SU-DHL-6 (cell line): ENCODE results near the gene HOXC5.

Experiments used
- H2AFZ ChIP-seq: fragments of 200-600 bp; sonication (generic); 2 replicates; pipeline ENCODE4 v1.6.1; 2014; ENCODE audit warnings: low read depth, mild to moderate bottlenecking, moderate library complexity, mixed read lengths, antibody characterized with exemption, low read length; ENCODE audit not compliant: severe bottlenecking
- H3F3A ChIP-seq: fragments of 200-600 bp; shearing (Covaris generic); 2 replicates; pipeline ENCODE4 v1.6.0; 2016; ENCODE audit warnings: antibody characterized with exemption, mild to moderate bottlenecking; ENCODE audit not compliant: insufficient read depth
- H3K27ac ChIP-seq: fragments of 200-600 bp; sonication (generic); 2 replicates; pipeline ENCODE4 v1.5.1; 2016; ENCODE audit warnings: low read depth, mild to moderate bottlenecking, low read length, moderate library complexity, mixed read lengths
- H3K27me3 ChIP-seq: fragments of 200-600 bp; sonication (generic), shearing (Covaris generic); 2 replicates; pipeline ENCODE4 v1.6.0; 2014; ENCODE audit warnings: mild to moderate bottlenecking, low read length
- H3K36me3 ChIP-seq: fragments of 200-600 bp; sonication (generic); 2 replicates; pipeline ENCODE4 v1.6.1; 2014; ENCODE audit warnings: mild to moderate bottlenecking, low read length, mixed read lengths
- H3K4me2 ChIP-seq: fragments of 300-600, 200-600 bp; shearing (Covaris generic), sonication (generic); 2 replicates; pipeline ENCODE4 v1.6.0; 2014; ENCODE audit warnings: low read length, low read depth, mild to moderate bottlenecking; ENCODE audit not compliant: poor library complexity, severe bottlenecking
- H3K4me3 ChIP-seq: fragments of 200-600 bp; sonication (generic); 2 replicates; pipeline ENCODE4 v1.5.1; 2014; ENCODE audit warnings: antibody characterized with exemption, low read length, mild to moderate bottlenecking, mixed read lengths; ENCODE audit not compliant: insufficient read depth, poor library complexity, severe bottlenecking
- H3K79me2 ChIP-seq: fragments of 200-600 bp; sonication (generic); 2 replicates; pipeline ENCODE4 v1.6.1; 2014; ENCODE audit warnings: mild to moderate bottlenecking, low read length, moderate library complexity; ENCODE audit not compliant: insufficient read depth
- H3K9ac ChIP-seq: fragments of 200-600 bp; sonication (generic); 2 replicates; pipeline ENCODE4 v1.7.0; 2014; ENCODE audit warnings: mild to moderate bottlenecking, low read length
- H3K9me2 ChIP-seq: fragments of 200-600 bp; sonication (generic); replicated peaks from 2 replicates; pipeline ENCODE4 v1.6.1; 2014; ENCODE audit warnings: low read length; ENCODE audit not compliant: insufficient read depth
- H3K9me3 ChIP-seq: fragments of 200-600 bp; sonication (generic); 2 replicates; pipeline ENCODE4 v1.6.1; 2014; ENCODE audit warnings: low read length, mixed read lengths; ENCODE audit not compliant: insufficient read depth
- H4K20me1 ChIP-seq: fragments of 200-600 bp; sonication (generic); 2 replicates; pipeline ENCODE4 v1.6.1; 2014; ENCODE audit warnings: low read depth, mild to moderate bottlenecking, antibody characterized with exemption, low read length, moderate library complexity, mixed read lengths
- EZH2phosphoT487 ChIP-seq: fragments of 200-600 bp; sonication (generic), shearing (Covaris generic); conservative IDR thresholded peaks from 2 replicates; pipeline ENCODE4 v1.6.1; 2018; ENCODE audit warnings: mild to moderate bottlenecking, antibody characterized with exemption, low read length, moderate library complexity, mixed read lengths
- TF ChIP-seq, protein P1 (sequence below): fragments of 200-600 bp; sonication (generic); IDR thresholded peaks from one replicate; pipeline ENCODE4 v1.5.1; 2017; ENCODE audit warnings: antibody characterized with exemption, mild to moderate bottlenecking, low read length, moderate library complexity; ENCODE audit not compliant: insufficient read depth, poor library complexity, severe bottlenecking

HOXC5 gene

DNA sequence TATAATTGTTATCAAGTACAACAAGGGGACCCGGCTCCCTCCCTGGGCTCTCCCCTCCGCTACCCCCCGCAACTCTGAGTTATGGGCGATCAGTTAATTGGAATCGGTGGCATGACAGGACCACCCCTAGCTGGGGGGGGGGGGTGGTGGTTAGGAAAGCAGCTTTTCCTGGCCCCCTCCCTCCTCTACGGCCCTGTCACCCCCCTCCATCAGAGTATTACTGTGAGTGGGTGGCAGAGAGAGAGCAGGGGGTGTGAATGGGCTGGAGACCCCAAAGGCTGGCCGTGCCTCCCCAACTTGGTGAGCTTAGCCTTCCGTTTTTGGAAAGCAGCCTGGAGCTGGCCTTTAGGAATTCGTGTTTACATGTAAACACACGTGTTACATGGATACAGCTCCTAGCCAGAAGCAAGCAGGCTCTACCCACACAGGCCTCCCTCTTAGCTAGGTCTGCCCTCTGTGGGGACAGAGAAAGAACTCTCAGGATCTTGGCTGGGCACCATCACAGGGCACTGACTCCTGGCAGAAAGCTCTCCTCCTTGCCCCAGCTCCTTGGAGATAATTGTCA, 19.7 kb downstream of the HOXC5 start:
- no peaks in the 10 kb centered on the region for H3F3A ChIP-seq
- H3K9me3 ChIP-seq: no peaks in the 10 kb centered on the region
- H3K36me3 ChIP-seq: no peaks in the 10 kb centered on the region
- TF ChIP-seq, protein P1, sequence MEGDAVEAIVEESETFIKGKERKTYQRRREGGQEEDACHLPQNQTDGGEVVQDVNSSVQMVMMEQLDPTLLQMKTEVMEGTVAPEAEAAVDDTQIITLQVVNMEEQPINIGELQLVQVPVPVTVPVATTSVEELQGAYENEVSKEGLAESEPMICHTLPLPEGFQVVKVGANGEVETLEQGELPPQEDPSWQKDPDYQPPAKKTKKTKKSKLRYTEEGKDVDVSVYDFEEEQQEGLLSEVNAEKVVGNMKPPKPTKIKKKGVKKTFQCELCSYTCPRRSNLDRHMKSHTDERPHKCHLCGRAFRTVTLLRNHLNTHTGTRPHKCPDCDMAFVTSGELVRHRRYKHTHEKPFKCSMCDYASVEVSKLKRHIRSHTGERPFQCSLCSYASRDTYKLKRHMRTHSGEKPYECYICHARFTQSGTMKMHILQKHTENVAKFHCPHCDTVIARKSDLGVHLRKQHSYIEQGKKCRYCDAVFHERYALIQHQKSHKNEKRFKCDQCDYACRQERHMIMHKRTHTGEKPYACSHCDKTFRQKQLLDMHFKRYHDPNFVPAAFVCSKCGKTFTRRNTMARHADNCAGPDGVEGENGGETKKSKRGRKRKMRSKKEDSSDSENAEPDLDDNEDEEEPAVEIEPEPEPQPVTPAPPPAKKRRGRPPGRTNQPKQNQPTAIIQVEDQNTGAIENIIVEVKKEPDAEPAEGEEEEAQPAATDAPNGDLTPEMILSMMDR: no peak
- no peak for TF ChIP-seq EZH2phosphoT487
- no peaks in the 10 kb centered on the region for H3K9me2 ChIP-seq
- H3K4me2 ChIP-seq: peak overlapping the region; percentile 68
- no peaks in the 10 kb centered on the region for H4K20me1 ChIP-seq
- peak overlapping the region; percentile 76 for H3K9ac ChIP-seq
- H3K4me3 ChIP-seq: no peak overlapping the region
- H3K27ac ChIP-seq: peak overlapping the region; percentile 71
- no peaks in the 10 kb centered on the region for H3K27me3 ChIP-seq
- H2AFZ ChIP-seq: peak overlapping the region; percentile 11
- peaks cover 6% of the 10 kb centered on the region; the same call in 1 of the 2 replicates for H3K79me2 ChIP-seq

DNA sequence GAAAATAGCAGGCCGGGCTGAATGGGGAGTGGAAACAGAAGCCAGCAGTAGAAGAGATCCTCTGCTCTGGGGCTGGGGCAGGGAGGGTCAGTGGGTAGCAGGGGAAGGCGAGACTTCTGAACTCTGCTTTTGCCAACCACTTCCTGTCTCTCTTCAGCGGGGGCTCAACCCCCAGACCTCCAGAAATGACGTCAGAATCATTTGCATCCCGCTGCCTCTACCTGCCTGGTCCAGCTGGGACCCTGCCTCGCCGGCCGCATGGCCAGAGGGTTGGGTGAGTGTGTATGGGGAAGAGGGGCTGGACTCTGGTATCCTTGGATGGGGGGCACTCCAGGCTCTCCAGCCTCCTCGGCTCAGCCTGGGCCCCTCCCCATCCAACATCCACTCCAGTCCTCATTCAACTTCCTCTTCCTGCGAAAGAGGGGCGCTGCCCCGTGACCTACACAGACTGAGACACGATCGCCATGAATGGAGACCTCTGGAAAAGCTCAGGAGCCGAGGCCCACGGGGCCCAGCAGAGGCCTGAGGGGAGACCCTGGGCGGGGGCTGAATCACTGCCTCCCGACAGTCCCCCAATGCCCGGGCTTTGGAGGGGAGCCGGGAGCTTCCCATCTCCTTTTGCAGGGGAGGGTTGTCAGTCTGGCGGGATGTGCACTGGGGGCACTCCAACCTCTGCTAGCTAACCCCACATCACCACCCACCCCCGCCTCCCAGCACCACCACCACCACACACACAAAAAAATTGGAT, 20.3 kb downstream of the HOXC5 start:
- H3K4me3 ChIP-seq: peak overlapping the region; percentile 60
- H3K36me3 ChIP-seq: no peaks in the 10 kb centered on the region
- no peaks in the 10 kb centered on the region for H3K9me2 ChIP-seq
- no peaks in the 10 kb centered on the region for H3K9me3 ChIP-seq
- H3K79me2 ChIP-seq: peaks cover 6% of the 10 kb centered on the region; the same call in 1 of the 2 replicates
- peak overlapping the region; percentile 71 for H3K27ac ChIP-seq
- no peak for TF ChIP-seq EZH2phosphoT487
- TF ChIP-seq, protein P1: no peak
- H4K20me1 ChIP-seq: no peaks in the 10 kb centered on the region
- no peaks in the 10 kb centered on the region for H3F3A ChIP-seq
- H3K27me3 ChIP-seq: no peaks in the 10 kb centered on the region
- peak overlapping the region; percentile 68 for H3K4me2 ChIP-seq
- H3K9ac ChIP-seq: peak overlapping the region; percentile 76
- H2AFZ ChIP-seq: peak overlapping the region; percentile 11

DNA sequence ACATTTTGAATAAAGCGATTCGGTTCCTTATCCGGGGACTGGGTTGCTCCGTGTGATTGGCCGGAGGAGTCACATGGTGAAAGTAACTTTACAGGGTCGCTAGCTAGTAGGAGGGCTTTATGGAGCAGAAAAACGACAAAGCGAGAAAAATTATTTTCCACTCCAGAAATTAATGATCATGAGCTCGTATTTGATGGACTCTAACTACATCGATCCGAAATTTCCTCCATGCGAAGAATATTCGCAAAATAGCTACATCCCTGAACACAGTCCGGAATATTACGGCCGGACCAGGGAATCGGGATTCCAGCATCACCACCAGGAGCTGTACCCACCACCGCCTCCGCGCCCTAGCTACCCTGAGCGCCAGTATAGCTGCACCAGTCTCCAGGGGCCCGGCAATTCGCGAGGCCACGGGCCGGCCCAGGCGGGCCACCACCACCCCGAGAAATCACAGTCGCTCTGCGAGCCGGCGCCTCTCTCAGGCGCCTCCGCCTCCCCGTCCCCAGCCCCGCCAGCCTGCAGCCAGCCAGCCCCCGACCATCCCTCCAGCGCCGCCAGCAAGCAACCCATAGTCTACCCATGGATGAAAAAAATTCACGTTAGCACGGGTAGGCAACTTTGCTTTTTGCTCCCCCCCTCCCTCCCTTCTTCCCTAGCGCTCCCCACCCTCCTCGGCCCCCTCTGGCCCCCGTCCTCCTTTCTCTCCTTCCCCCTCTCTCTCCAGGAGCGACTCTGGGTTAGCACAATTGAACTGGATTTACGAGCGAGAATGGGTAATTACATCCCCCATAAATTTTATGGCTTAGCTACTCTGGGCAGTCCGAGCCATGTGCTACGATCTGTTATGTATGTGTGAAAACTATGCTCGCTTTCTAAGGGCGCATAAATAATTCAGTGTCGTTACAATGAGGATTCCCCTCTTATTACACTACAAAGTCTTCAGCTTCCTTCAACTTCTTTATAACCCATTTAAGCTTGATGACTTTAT, 21.2 kb downstream of the HOXC5 start, which contains the start of gene HOXC4:
TSS of gene HOXC4 (plus strand) at position 85 of the 991 bp plus-strand sequence. CDS start at position 173, 88 bp downstream.
- peak within 1 kb of the TSS; percentile 71 for H3K27ac ChIP-seq

More for the DNA sequence above, 21.2 kb downstream of the HOXC5 start, which contains the start of gene HOXC4:
- H2AFZ ChIP-seq: peak within 1 kb of the TSS; percentile 60
- TF ChIP-seq EZH2phosphoT487: no peak
- TF ChIP-seq, protein P1: no peak
- no peaks in the 10 kb centered on the region for H3K9me3 ChIP-seq
- peak within 1 kb of the TSS; percentile 68 for H3K4me2 ChIP-seq
- peak within 1 kb of the TSS; percentile 60 for H3K4me3 ChIP-seq
- H3F3A ChIP-seq: no peaks in the 10 kb centered on the region
- no peaks in the 10 kb centered on the region for H3K27me3 ChIP-seq
- H3K9ac ChIP-seq: peak within 1 kb of the TSS; percentile 76
- no peaks in the 10 kb centered on the region for H4K20me1 ChIP-seq
- no peaks in the 10 kb centered on the region for H3K36me3 ChIP-seq
- peaks cover 6% of the 10 kb centered on the region; the same call in 1 of the 2 replicates for H3K79me2 ChIP-seq
- H3K9me2 ChIP-seq: no peaks in the 10 kb centered on the region
